ENCODE data around the gene TPCN1. TPM values are rescaled to one million over a fixed set of nuclear protein-coding genes. Genes with fewer than 3 reads are reported as not detected.

TPCN1 gene
- total RNA-seq, 1 donor from 2014 or later, result 8.4 TPM

DNA sequence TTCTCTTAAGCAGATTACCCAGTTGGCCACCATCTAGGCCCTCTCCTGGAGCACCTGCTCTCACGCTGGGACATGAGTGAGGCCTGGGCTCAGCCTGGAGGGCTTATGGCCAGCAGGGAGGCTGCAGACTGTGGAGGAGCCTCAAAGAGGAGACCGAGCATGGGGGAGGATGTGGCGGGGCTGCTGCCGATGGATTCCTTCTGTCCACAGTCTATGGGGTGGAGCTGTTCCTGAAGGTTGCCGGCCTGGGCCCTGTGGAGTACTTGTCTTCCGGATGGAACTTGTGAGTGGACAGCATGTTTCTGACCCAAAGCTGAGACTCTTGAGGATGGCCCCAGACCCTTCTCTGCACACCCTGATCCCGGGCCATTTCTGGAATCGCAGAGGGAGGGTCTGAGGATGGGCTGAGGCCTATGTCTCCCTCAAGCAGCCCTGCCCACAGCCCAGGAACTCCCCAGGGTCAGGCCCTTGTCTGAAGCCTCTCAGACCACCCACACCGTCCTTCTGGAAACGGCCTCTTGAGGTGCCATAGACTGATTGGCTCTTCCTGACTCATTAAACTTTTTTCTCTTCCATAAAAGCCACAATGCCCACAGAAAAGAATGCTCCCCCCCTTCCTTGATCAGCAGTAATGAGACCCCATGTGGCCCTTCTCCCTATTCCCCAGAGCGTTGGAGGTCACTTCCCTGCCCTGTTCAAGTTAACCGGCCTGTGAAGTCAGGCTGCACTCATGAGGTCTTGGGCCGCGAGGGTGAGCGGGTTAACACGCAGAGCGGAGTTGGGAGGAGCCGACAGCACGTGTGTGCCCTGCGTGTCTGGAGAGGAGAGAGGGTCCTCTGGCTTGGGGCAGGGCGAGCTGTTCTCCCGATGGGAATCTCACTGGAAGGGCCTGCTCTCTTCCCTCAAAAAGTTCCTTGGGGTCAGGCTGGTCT is 64.7 kb downstream of the TPCN1 start:
- H3K4me1 Mint-ChIP-seq (ENCODE audit: unreplicated experiment), result peaks cover 12% of the 10 kb centered on the region
- H3K36me3 Mint-ChIP-seq (ENCODE audit: low read depth, unreplicated experiment), result peaks cover 10% of the 10 kb centered on the region
- H3K9me3 Mint-ChIP-seq (ENCODE audit: unreplicated experiment), result no peaks in the 10 kb centered on the region
- no peak overlapping the region for H3K4me3 Mint-ChIP-seq (ENCODE audit: unreplicated experiment)
- H3K27ac Mint-ChIP-seq (ENCODE audit: unreplicated experiment), result no peak overlapping the region
- H3K27me3 Mint-ChIP-seq (ENCODE audit: unreplicated experiment), result peaks cover under 1% of the 10 kb centered on the region
- DNase-seq (ENCODE audit: low spot score), result no peak
- TF ChIP-seq, protein P1, sequence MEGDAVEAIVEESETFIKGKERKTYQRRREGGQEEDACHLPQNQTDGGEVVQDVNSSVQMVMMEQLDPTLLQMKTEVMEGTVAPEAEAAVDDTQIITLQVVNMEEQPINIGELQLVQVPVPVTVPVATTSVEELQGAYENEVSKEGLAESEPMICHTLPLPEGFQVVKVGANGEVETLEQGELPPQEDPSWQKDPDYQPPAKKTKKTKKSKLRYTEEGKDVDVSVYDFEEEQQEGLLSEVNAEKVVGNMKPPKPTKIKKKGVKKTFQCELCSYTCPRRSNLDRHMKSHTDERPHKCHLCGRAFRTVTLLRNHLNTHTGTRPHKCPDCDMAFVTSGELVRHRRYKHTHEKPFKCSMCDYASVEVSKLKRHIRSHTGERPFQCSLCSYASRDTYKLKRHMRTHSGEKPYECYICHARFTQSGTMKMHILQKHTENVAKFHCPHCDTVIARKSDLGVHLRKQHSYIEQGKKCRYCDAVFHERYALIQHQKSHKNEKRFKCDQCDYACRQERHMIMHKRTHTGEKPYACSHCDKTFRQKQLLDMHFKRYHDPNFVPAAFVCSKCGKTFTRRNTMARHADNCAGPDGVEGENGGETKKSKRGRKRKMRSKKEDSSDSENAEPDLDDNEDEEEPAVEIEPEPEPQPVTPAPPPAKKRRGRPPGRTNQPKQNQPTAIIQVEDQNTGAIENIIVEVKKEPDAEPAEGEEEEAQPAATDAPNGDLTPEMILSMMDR (IDR thresholded peaks at IDR 0.05; ENCODE audit: unreplicated experiment), result no peak

DNA sequence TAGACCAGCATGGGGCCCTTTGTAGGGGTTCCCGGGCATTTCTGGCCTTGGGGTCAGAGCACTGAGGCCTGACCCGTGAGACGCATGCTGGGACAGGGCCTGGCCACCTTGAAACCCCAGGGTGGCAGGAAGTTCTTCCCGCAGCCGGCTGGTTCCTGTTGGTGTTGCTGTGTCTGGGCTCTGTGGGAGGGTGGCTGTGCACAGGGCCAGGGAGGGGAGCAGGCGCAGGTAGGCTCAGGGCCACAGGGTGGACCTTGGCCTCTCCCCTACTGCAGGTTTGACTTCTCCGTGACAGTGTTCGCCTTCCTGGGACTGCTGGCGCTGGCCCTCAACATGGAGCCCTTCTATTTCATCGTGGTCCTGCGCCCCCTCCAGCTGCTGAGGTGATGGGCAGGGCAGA is 65.4 kb downstream of the TPCN1 start:
- H3K4me3 Mint-ChIP-seq (ENCODE audit: unreplicated experiment), result no peak overlapping the region
- peaks cover 10% of the 10 kb centered on the region for H3K36me3 Mint-ChIP-seq (ENCODE audit: low read depth, unreplicated experiment)
- no peak overlapping the region for H3K27ac Mint-ChIP-seq (ENCODE audit: unreplicated experiment)

DNA sequence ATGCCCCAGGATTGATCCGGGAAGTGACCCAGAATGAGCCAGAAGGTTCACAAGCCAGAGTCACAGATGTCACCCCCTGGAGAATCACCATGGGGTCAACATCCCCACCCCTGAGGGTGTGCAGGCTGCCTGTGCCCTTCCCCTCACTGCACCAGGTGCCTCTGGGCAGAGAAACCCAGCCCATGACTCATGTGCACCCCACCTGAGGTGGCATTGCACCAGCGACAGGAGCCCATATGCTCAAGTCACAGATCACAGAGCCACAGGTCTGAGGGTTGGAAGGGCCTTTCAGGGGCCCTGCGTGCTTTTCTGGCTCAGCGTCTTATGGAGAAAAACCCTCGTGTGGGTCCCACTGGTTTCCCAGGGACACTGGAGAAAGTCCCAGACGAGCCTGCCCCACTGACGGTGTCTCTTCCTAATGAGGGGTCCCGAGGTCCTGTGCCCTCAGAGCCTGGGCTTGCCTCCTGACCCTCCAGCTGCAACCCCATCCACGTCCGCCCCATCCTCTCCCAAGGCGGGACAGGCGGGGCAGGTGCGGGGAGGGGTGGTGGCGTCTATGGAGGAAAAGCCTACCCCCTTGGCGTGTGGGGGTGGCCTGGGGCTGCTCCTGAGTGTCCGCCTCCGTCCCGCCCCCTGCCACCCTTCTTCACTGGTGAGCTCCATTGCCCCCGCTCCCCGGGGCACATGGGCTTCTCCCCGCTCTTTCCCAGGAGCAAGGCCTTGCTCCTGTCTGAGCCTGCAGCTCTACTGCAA is 66.1 kb downstream of the TPCN1 start:
- Mint-ChIP-seq H3K4me1 (ENCODE audit: unreplicated experiment) (peaks cover 12% of the 10 kb centered on the region), H3K36me3 (ENCODE audit: low read depth, unreplicated experiment) (peaks cover 10% of the 10 kb centered on the region), H3K4me3 (ENCODE audit: unreplicated experiment) (no peak overlapping the region), H3K27ac (ENCODE audit: unreplicated experiment) (no peak overlapping the region), H3K27me3 (ENCODE audit: unreplicated experiment) (peaks cover 3% of the 10 kb centered on the region), H3K9me3 (ENCODE audit: unreplicated experiment) (no peaks in the 10 kb centered on the region)
- TF ChIP-seq, protein P1 (IDR thresholded peaks at IDR 0.05; ENCODE audit: unreplicated experiment), result no peak
- no peak for DNase-seq (ENCODE audit: low spot score)

More for the DNA sequence above, 65.4 kb downstream of the TPCN1 start:
- H3K9me3 Mint-ChIP-seq (ENCODE audit: unreplicated experiment), result no peaks in the 10 kb centered on the region
- TF ChIP-seq, protein P1 (IDR thresholded peaks at IDR 0.05; ENCODE audit: unreplicated experiment), result no peak
- DNase-seq (ENCODE audit: low spot score), result no peak
- H3K27me3 Mint-ChIP-seq (ENCODE audit: unreplicated experiment), result peaks cover 3% of the 10 kb centered on the region
- H3K4me1 Mint-ChIP-seq (ENCODE audit: unreplicated experiment), result peaks cover 12% of the 10 kb centered on the region

DNA sequence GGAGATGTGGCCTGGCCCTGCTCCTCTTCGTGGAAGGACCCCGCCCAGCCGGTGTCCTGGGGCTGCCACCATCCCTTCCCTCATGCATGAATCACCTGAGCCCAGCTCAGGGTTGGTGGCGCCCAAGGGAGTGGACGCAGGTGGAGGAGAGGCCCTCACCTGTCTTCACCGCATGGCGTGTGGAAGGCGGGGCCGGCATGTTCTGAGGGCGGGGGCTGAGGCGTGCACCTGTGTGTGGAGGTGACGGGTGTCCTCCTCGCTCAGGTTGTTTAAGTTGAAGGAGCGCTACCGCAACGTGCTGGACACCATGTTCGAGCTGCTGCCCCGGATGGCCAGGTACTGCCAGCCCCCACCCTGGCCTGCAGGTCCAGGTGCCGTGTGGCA is 66.6 kb downstream of the TPCN1 start:
- Mint-ChIP-seq H3K27ac (ENCODE audit: unreplicated experiment) (no peak overlapping the region), H3K4me3 (ENCODE audit: unreplicated experiment) (no peak overlapping the region), H3K4me1 (ENCODE audit: unreplicated experiment) (peaks cover 12% of the 10 kb centered on the region), H3K9me3 (ENCODE audit: unreplicated experiment) (no peaks in the 10 kb centered on the region), H3K36me3 (ENCODE audit: low read depth, unreplicated experiment) (peaks cover 10% of the 10 kb centered on the region), H3K27me3 (ENCODE audit: unreplicated experiment) (peaks cover 3% of the 10 kb centered on the region)
- DNase-seq (ENCODE audit: low spot score), result no peak
- TF ChIP-seq, protein P1 (IDR thresholded peaks at IDR 0.05; ENCODE audit: unreplicated experiment), result no peak

All from endothelial cell (in vitro differentiated cells).